Measurements from ENCODE around the gene C2CD4C.

- no peak for TF ChIP-seq POLR2A (IDR thresholded peaks at IDR 0.05)
- TF ChIP-seq CTCF (IDR thresholded peaks at IDR 0.05), result no peak
- no peak for TF ChIP-seq EP300 (IDR thresholded peaks at IDR 0.05)
Observed at GRCh38 chr19:422213-422916, 13.4 kb upstream of the C2CD4C start.

All from tibial nerve (tissue), 4 donors.